Neural progenitor cell (in vitro differentiated cells): ENCODE measurements around the gene TRIP4.

Source experiments
- EZH2 ChIP-seq: fragments of 200-600 bp; sonication (generic); IDR thresholded peaks from 2 replicates; pipeline ENCODE4 v1.6.1; 2017; ENCODE audit warnings: antibody characterized with exemption, mild to moderate bottlenecking, moderate library complexity
- EZH2phosphoT487 ChIP-seq: fragments of 200-600 bp; sonication (generic); IDR thresholded peaks from 2 replicates; pipeline ENCODE4 v1.6.1; 2017; ENCODE audit warnings: antibody characterized with exemption
- TF ChIP-seq, protein P1 (sequence below): fragments of 200-600 bp; sonication (generic); IDR thresholded peaks from 2 replicates; pipeline ENCODE4 v1.5.1; 2017; ENCODE audit warnings: antibody characterized with exemption, mild to moderate bottlenecking

- TF ChIP-seq, protein P1, sequence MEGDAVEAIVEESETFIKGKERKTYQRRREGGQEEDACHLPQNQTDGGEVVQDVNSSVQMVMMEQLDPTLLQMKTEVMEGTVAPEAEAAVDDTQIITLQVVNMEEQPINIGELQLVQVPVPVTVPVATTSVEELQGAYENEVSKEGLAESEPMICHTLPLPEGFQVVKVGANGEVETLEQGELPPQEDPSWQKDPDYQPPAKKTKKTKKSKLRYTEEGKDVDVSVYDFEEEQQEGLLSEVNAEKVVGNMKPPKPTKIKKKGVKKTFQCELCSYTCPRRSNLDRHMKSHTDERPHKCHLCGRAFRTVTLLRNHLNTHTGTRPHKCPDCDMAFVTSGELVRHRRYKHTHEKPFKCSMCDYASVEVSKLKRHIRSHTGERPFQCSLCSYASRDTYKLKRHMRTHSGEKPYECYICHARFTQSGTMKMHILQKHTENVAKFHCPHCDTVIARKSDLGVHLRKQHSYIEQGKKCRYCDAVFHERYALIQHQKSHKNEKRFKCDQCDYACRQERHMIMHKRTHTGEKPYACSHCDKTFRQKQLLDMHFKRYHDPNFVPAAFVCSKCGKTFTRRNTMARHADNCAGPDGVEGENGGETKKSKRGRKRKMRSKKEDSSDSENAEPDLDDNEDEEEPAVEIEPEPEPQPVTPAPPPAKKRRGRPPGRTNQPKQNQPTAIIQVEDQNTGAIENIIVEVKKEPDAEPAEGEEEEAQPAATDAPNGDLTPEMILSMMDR = no peak
- TF ChIP-seq EZH2 = no peak
- no peak for TF ChIP-seq EZH2phosphoT487
Observed at GRCh38 chr15:64398575-64398974, 10.9 kb downstream of the TRIP4 start.
